Heart right ventricle (tissue), 16 donors: ENCODE data around the gene DUS2. TPM values are rescaled to one million over a fixed set of nuclear protein-coding genes. Genes with fewer than 3 reads are reported as not detected.
"Not testable (repeated sequence)": the region's sequence is repeated elsewhere in the genome, so short reads cannot be mapped to it uniquely, and the experiment has no call there.

Source experiments
- ATAC-seq, 8 donors: fragments of 200-7000 bp; cut with Tn5 transposase; one replicate each; pipeline ENCODE4 v1.9.1; 2020; ENCODE audit warnings: mild to moderate bottlenecking in 8 of 8, moderate library complexity in 8 of 8, moderate number of reproducible peaks in 1 of 8
- DNase-seq, 2 donors: peaks; one replicate each; pipeline ENCODE4 v3.0.0-alpha.2; 2020
- H3K27ac ChIP-seq, 10 donors: fragments of 200-600 bp; sonication (generic) in 2 of 10; one replicate each; pipeline versions ENCODE4 v1.5.0 to v1.8.0; 2020 to 2022; ENCODE audit warnings: mild to moderate bottlenecking in 3 of 10
- H3K27me3 ChIP-seq, 7 donors: fragments of 200-600 bp; one replicate each; pipeline ENCODE4 v1.8.0; 2021 to 2022; ENCODE audit warnings: mild to moderate bottlenecking in 2 of 7
- H3K36me3 ChIP-seq, 9 donors: fragments of 200-600 bp; sonication (generic) in 1 of 9; one replicate each; pipeline versions ENCODE4 v1.5.0 to v1.8.0; 2020 to 2022; ENCODE audit warnings: mild to moderate bottlenecking in 2 of 9
- H3K4me1 ChIP-seq, 9 donors: fragments of 200-600 bp; sonication (generic) in 1 of 9; one replicate each; pipeline versions ENCODE4 v1.5.0 to v1.8.0; 2020 to 2022; ENCODE audit warnings: mild to moderate bottlenecking in 4 of 9
- H3K4me3 ChIP-seq, 10 donors: fragments of 200-600 bp; sonication (generic) in 2 of 10; one replicate each; pipeline versions ENCODE4 v1.5.0 to v1.8.0; 2020 to 2022; ENCODE audit warnings: mild to moderate bottlenecking in 7 of 10, moderate library complexity in 2 of 10
- H3K9me3 ChIP-seq, 11 donors: fragments of 200-600 bp in 10 of 11; sonication (generic) in 2 of 11; one replicate each; pipeline versions ENCODE4 v1.5.0 to v1.8.0; 2013 to 2022; ENCODE audit warnings: mild to moderate bottlenecking in 2 of 11, control low read depth in 1 of 11, moderate library complexity in 1 of 11
- CTCF ChIP-seq, 9 donors: fragments of 200-600 bp; sonication (generic) in 2 of 9; IDR thresholded peaks; one replicate each; pipeline versions ENCODE4 v1.5.0 to v1.8.0; 2021 to 2022; ENCODE audit warnings: antibody characterized with exemption in 9 of 9, mild to moderate bottlenecking in 5 of 9, moderate library complexity in 1 of 9
- WGBS, 2 donors: extraction: QIAGEN DNeasy Blood & Tissue Kit; methylation state at CpG; one replicate each; pipeline ENCODE4 v1.1.7; 2013; ENCODE audit warnings: inconsistent platforms in 1 of 2; 5-methylcytosine and 5-hydroxymethylcytosine counted together
- intact Hi-C, 10 donors: fragments of 100-400 bp; cut with DNase I; formaldehyde crosslinking; loops; one replicate each; pipeline versions ENCODE4 v1.11.1 to v1.14.2; 2022
- polyA plus RNA-seq, 2 donors: library from polyadenylated mRNA; stranded (reverse); fragments of 200-250 nt; gene quantifications; one replicate each; pipeline ENCODE4 v1.2.3, GENCODE V29; 2013
- total RNA-seq, 10 donors: library from RNA; stranded (reverse); fragmentation: NEBNext Ultra II Directional in 3 of 10; extraction: Animal tissue kit (Norgen Biotek cat#: 25700) in 3 of 10; gene quantifications; one replicate each; pipeline versions ENCODE4 v1.2.1 to v1.2.4, GENCODE V29; 2021 to 2023
- donor health status: Arrhythmogenic right ventricular cardiomyopathy.
- donor health status: ischemic (EF 13 %, LVEDD 7.1; RV severe dilation, severe dysfunction).
- donor health status: healthy with polysubstance abuse.
- donor health status: DM: no; HTN: yes; CAD: no.
- donor health status: DM: no; HTN: no; CAD: no.
- donor health status: ischemic (EF 25% LVEDD 6.9; RV normal size, moderate dysfunction).
- donor health status: ischemic (EF 25% LVEDD 5.7; RV mildly dilated, moderate dysfunction).
- donor health status: healthy.
- donor health status: DM: yes; HTN: yes; CAD: no.
- donor health status: Ischemic cardiomyopathy.
- donor health status: ischemic (EF 35%, LVEDD 5.7; RV mildly dilated, moderate dysfunction).
- donor health status: nonischemic (EF 11% LVEDD 7.7; RV severe dilation, severe dysfunction).
- donor health status: DM: yes; HTN: yes; CAD: no.
- donor health status: PGD.
- donor health status: ischemic (EF 29% LVEDD 5.4; RV normal size, mild dysfunction).
- donor health status: nonischemic (EF 23%, LVEDD 6.1; RV moderate dilation, normal function).

DUS2 gene
- total and polyA plus RNA-seq, 12 donors: 4.2 to 13.1 (median 7.2) TPM

- H3K27me3 ChIP-seq: no peaks in the 10 kb centered on the region
- no peak for ATAC-seq
- WGBS, 2 donors: 49 to 62% methylated on average over 2 of the region's 2 CpGs
- no peak for TF ChIP-seq CTCF (IDR thresholded peaks at IDR 0.05)
- DNase-seq: no peak
- no peak overlapping the region for H3K4me3 ChIP-seq
- intact Hi-C loops: no loop called here
- H3K36me3 ChIP-seq: no peaks in the 10 kb centered on the region
- H3K4me1 ChIP-seq: peaks cover 0 to 29% (median 7%) of the 10 kb centered on the region in 9 donors
- peaks cover 0 to 44% (median 28%) of the 10 kb centered on the region in 11 donors for H3K9me3 ChIP-seq
- no peak overlapping the region for H3K27ac ChIP-seq
These were observed 88.3 kb downstream of the DUS2 start for GRCh38 chr16:68111379-68111778.

DNA sequence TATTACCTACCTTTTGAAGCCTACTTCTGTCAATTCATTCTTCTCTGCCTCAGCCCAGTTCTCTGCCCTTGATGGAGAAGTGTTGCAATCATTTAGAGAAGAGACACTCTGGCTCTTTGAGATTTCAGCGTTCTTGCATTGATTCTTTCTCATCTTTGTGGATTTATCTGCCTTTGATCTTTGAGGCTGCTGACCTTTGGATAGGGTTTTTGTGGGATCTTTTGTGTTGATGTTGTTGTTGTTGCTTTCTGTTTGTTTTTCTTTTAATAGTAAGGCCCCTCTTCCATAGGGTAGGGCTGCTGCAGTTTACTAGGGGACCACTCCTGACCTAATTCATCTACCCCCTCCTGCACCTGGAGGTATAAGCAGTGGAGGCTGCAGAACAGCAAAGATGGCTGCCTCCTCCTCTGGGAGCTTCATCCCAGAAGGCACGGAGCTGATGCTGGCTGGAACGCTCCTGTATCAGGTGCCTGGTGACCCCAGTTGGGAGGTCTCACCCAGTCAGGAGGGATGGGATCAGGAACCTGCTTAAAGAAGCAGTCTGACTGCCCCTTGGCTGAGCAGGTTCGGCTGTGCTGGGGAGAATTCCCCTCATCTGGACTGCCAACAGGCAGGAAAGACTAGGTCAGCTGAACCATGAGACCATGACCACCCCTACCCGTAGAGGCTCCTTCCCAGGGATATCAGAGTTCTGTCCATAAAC is 90.1 kb downstream of the DUS2 start:
- peaks cover 0 to 36% (median 13%) of the 10 kb centered on the region in 9 donors for H3K4me1 ChIP-seq
- no peaks in the 10 kb centered on the region for H3K36me3 ChIP-seq
- peaks cover 0 to 40% (median 28%) of the 10 kb centered on the region in 11 donors for H3K9me3 ChIP-seq
- intact Hi-C loops: no loop called here
- no peak for TF ChIP-seq CTCF (IDR thresholded peaks at IDR 0.05)
- ATAC-seq: no peak
- DNase-seq: no peak
- WGBS, 2 donors: 90 to 92% methylated on average over 5 of the region's 5 CpGs
- no peak overlapping the region for H3K4me3 ChIP-seq
- no peaks in the 10 kb centered on the region for H3K27me3 ChIP-seq
- H3K27ac ChIP-seq: no peak overlapping the region

- Histone ChIP-seq H3K4me1 (peaks cover 0 to 39% (median 13%) of the 10 kb centered on the region in 9 donors), H3K4me3 (no peak overlapping the region), H3K27ac (no peak overlapping the region), H3K36me3 (no peaks in the 10 kb centered on the region), H3K9me3 (peaks cover 0 to 34% (median 22%) of the 10 kb centered on the region in 11 donors), H3K27me3 (no peaks in the 10 kb centered on the region)
- peak in 2 of 8 donors; percentile 15 to 34 for ATAC-seq
- WGBS, 2 donors: 97 to 98% methylated on average over 12 of the region's 12 CpGs
- intact Hi-C loops: no loop called here
- DNase-seq: no peak
- no peak for TF ChIP-seq CTCF (IDR thresholded peaks at IDR 0.05)
These were observed 90.7 kb downstream of the DUS2 start for GRCh38 chr16:68113765-68114240.

GRCh38 chr16:68114939-68115338 is 91.9 kb downstream of the DUS2 start:
- DNase-seq, H3K27me3 ChIP-seq, H3K4me3 ChIP-seq, intact Hi-C loops, ATAC-seq, H3K27ac ChIP-seq, H3K36me3 ChIP-seq: not testable (repeated sequence)
- 93 to 96% methylated on average over 8 of the region's 8 CpGs for WGBS, 2 donors
- H3K9me3 ChIP-seq: peaks cover 0 to 22% (median 15%) of the 10 kb centered on the region in 11 donors
- H3K4me1 ChIP-seq: peaks cover 0 to 39% (median 13%) of the 10 kb centered on the region in 9 donors

GRCh38 chr16:68115851-68116250 is 92.8 kb downstream of the DUS2 start:
- Histone ChIP-seq H3K27ac (no peak overlapping the region), H3K4me1 (peaks cover 0 to 39% (median 13%) of the 10 kb centered on the region in 9 donors), H3K27me3 (no peaks in the 10 kb centered on the region), H3K36me3 (no peaks in the 10 kb centered on the region), H3K4me3 (no peak overlapping the region), H3K9me3 (peaks cover 0 to 13% (median 8%) of the 10 kb centered on the region in 11 donors)
- no peak for DNase-seq
- WGBS, 2 donors: 76 to 79% methylated on average over 2 of the region's 2 CpGs
- intact Hi-C loops: no loop called here
- ATAC-seq: no peak
- TF ChIP-seq CTCF (IDR thresholded peaks at IDR 0.05): no peak
